SK-N-SH (cell line): ENCODE data around the gene ZNF106. TPM values are rescaled to one million over a fixed set of nuclear protein-coding genes. Genes with fewer than 3 reads are reported as not detected.

ENCODE experiments used
- CTCF ChIA-PET: fragments of 300-600, 350-600 bp; formaldehyde crosslinking; extraction: SDS; loops from one replicate; lab custom pipeline; 2021; lab: Yijun Ruan, JAX
- POLR2A ChIA-PET: fragments of 350-600 bp; sonication (Branson Sonifier 250); formaldehyde crosslinking; extraction: SDS; loops from one replicate; lab custom pipeline; 2020; ENCODE audit warnings: antibody characterized with exemption, inconsistent platforms; lab: Yijun Ruan, JAX
- DNase-seq: peaks from one replicate; pipeline ENCODE4 v3.0.0; 2012
- H2AFZ ChIP-seq: fragments of 200-600 bp; sonication (generic); 2 replicates; pipeline ENCODE4 v1.8.1; 2016; ENCODE audit warnings: antibody characterized with exemption, mild to moderate bottlenecking, low read depth
- H3F3A ChIP-seq: fragments of 200-600 bp; sonication (generic); replicated peaks from 2 replicates; pipeline ENCODE3; 2016; ENCODE audit warnings: antibody characterized with exemption, mild to moderate bottlenecking; ENCODE audit not compliant: insufficient read depth
- H3K27ac ChIP-seq, 2 experiments: fragments of 200-500 bp in 1 of 2; fragments of 200-600 bp in 1 of 2; sonication (Bioruptor generic) in 1 of 2; sonication (generic), shearing (Covaris generic) in 1 of 2; 2 replicates each; pipeline versions ENCODE4 v1.5.1 to v1.6.1; 2014 to 2016; ENCODE audit warnings: low read depth in 2 of 2, inconsistent platforms in 1 of 2, low read length in 1 of 2, mild to moderate bottlenecking in 1 of 2, mixed read lengths in 1 of 2
- H3K27me3 ChIP-seq: fragments of 200-600 bp; sonication (generic), shearing (Covaris generic); 2 replicates; pipeline ENCODE4 v1.6.1; 2016; ENCODE audit warnings: mixed run types; ENCODE audit not compliant: insufficient read depth
- H3K36me3 ChIP-seq, 2 experiments: fragments of 200-500 bp in 1 of 2; fragments of 200-600 bp in 1 of 2; sonication (Bioruptor generic) in 1 of 2; sonication (generic) in 1 of 2; replicated peaks in 1 of 2; 2 replicates each; pipeline versions ENCODE3 to v1.5.1; 2014 to 2016; ENCODE audit warnings: low read length in 1 of 2, mild to moderate bottlenecking in 1 of 2; ENCODE audit not compliant: insufficient read depth in 2 of 2, control insufficient read depth in 1 of 2
- H3K4me1 ChIP-seq, 2 experiments: fragments of 200-500 bp in 1 of 2; fragments of 200-600 bp in 1 of 2; sonication (Bioruptor generic) in 1 of 2; sonication (generic), shearing (Covaris generic) in 1 of 2; 2 replicates each; pipeline versions ENCODE4 v1.5.1 to v1.6.1; 2014 to 2016; ENCODE audit warnings: low read depth in 1 of 2, low read length in 1 of 2, mixed run types in 1 of 2; ENCODE audit not compliant: insufficient read depth in 2 of 2, control insufficient read depth in 1 of 2
- H3K4me2 ChIP-seq: fragments of 200-600 bp; sonication (generic), shearing (Covaris generic); 2 replicates; pipeline ENCODE4 v1.6.1; 2017; ENCODE audit warnings: mixed run types
- H3K4me3 ChIP-seq, 2 experiments: fragments of 200-500 bp in 1 of 2; fragments of 200-600 bp in 1 of 2; sonication (Bioruptor generic) in 1 of 2; sonication (generic), shearing (Covaris generic) in 1 of 2; 2 replicates each; pipeline versions ENCODE4 v1.5.1 to v1.8.1; 2014 to 2016; ENCODE audit warnings: low read depth in 2 of 2, inconsistent platforms in 1 of 2, low read length in 1 of 2, mild to moderate bottlenecking in 1 of 2, mixed read lengths in 1 of 2, moderate library complexity in 1 of 2
- H3K79me2 ChIP-seq: fragments of 200-600 bp; sonication (generic); 2 replicates; pipeline ENCODE4 v1.8.1; 2017; ENCODE audit warnings: mild to moderate bottlenecking; ENCODE audit not compliant: insufficient read depth
- H3K9ac ChIP-seq: fragments of 200-600 bp; sonication (generic); 2 replicates; pipeline ENCODE4 v1.6.1; 2017; ENCODE audit warnings: mixed run types
- H3K9me2 ChIP-seq: fragments of 200-600 bp; sonication (generic); 2 replicates; pipeline ENCODE4 v1.6.1; 2017; ENCODE audit warnings: mixed run types
- H3K9me3 ChIP-seq: fragments of 200-600 bp; sonication (generic); 2 replicates; pipeline ENCODE4 v1.6.1; 2017; ENCODE audit warnings: mixed run types, mild to moderate bottlenecking, moderate library complexity
- H4K20me1 ChIP-seq: fragments of 200-600 bp; sonication (generic); 2 replicates; pipeline ENCODE4 v1.6.1; 2017; ENCODE audit warnings: mild to moderate bottlenecking, mixed run types; ENCODE audit not compliant: insufficient read depth
- CHD2 ChIP-seq: fragments of 150-350 bp; IDR thresholded peaks from 2 replicates; pipeline ENCODE4 v1.6.1; 2018; ENCODE audit warnings: low read length; ENCODE audit not compliant: partially characterized antibody
- ELF1 ChIP-seq: IDR thresholded peaks from 2 replicates; pipeline ENCODE4 v1.4.0; 2012
- EZH2phosphoT487 ChIP-seq: fragments of 200-600 bp; sonication (generic); IDR thresholded peaks from 2 replicates; pipeline ENCODE4 v1.6.1; 2017; ENCODE audit warnings: low read depth, mixed run types, mild to moderate bottlenecking, antibody characterized with exemption, moderate library complexity, borderline replicate concordance
- FOSL2 ChIP-seq: IDR thresholded peaks from 2 replicates; pipeline ENCODE4 v1.4.0; 2012; ENCODE audit warnings: low read depth, mild to moderate bottlenecking, moderate library complexity, borderline replicate concordance
- FOXM1 ChIP-seq: IDR thresholded peaks from 2 replicates; pipeline ENCODE4 v1.4.0; 2012; ENCODE audit warnings: low read depth, mild to moderate bottlenecking
- GATA2 ChIP-seq: sonication (generic); formaldehyde crosslinking; IDR thresholded peaks from 2 replicates; pipeline ENCODE4 v1.5.0; 2020; ENCODE audit warnings: mild to moderate bottlenecking, missing genetic modification reagents
- JUND ChIP-seq: IDR thresholded peaks from 2 replicates; pipeline ENCODE4 v1.4.0; 2012
- MAX ChIP-seq: IDR thresholded peaks from 2 replicates; pipeline ENCODE4 v1.4.0; 2012; ENCODE audit warnings: low read depth
- MEF2A ChIP-seq: IDR thresholded peaks from 2 replicates; pipeline ENCODE4 v1.4.0; 2012; ENCODE audit warnings: low read depth, borderline replicate concordance
- MXI1 ChIP-seq: IDR thresholded peaks from 2 replicates; pipeline ENCODE4 v1.6.1; 2012; ENCODE audit warnings: mild to moderate bottlenecking, low read depth, low read length, improper control_type of control experiment
- NFIC ChIP-seq: IDR thresholded peaks from 2 replicates; pipeline ENCODE4 v1.4.0; 2012; ENCODE audit warnings: borderline replicate concordance
- POLR2AphosphoS5 ChIP-seq: IDR thresholded peaks from 2 replicates; pipeline ENCODE4 v1.6.1; 2012; ENCODE audit warnings: low read depth, low read length
- RCOR1 ChIP-seq: fragments of 150-350 bp; IDR thresholded peaks from 2 replicates; pipeline ENCODE4 v1.6.1; 2017; ENCODE audit warnings: antibody characterized with exemption, low read length
- RFX5 ChIP-seq: IDR thresholded peaks from 2 replicates; pipeline ENCODE4 v1.6.1; 2012; ENCODE audit warnings: mild to moderate bottlenecking, improper control_type of control experiment, low read length
- RXRA ChIP-seq: IDR thresholded peaks from 2 replicates; pipeline ENCODE4 v1.4.0; 2012; ENCODE audit warnings: low read depth, mild to moderate bottlenecking, borderline replicate concordance
- SIN3A ChIP-seq: IDR thresholded peaks from 2 replicates; pipeline ENCODE4 v1.6.1; 2012; ENCODE audit warnings: low read depth, mild to moderate bottlenecking, low read length, moderate library complexity, borderline replicate concordance
- SMC3 ChIP-seq: IDR thresholded peaks from 2 replicates; pipeline ENCODE4 v1.6.1; 2012; ENCODE audit warnings: low read depth, low read length, improper control_type of control experiment
- TAF1 ChIP-seq: IDR thresholded peaks from 2 replicates; pipeline ENCODE4 v1.6.1; 2012; ENCODE audit warnings: low read depth, mild to moderate bottlenecking, low read length, moderate library complexity, borderline replicate concordance
- USF2 ChIP-seq: fragments of 150-350 bp; IDR thresholded peaks from 2 replicates; pipeline ENCODE4 v1.6.1; 2017; ENCODE audit warnings: antibody characterized with exemption, low read length, low read depth, borderline replicate concordance
- YY1 ChIP-seq: IDR thresholded peaks from 2 replicates; pipeline ENCODE4 v1.4.0; 2012; ENCODE audit warnings: low read depth, mild to moderate bottlenecking
- ZBTB33 ChIP-seq: IDR thresholded peaks from 2 replicates; pipeline ENCODE4 v1.4.0; 2012; ENCODE audit warnings: low read depth, borderline replicate concordance
- WGBS: methylation state at CpG from one replicate; pipeline ENCODE4 v1.1.6; 2017; ENCODE audit warnings: low lambda C conversion rate; 5-methylcytosine and 5-hydroxymethylcytosine counted together
- polyA plus RNA-seq, 3 experiments: library from polyadenylated mRNA; depleted of rRNA; stranded (reverse); fragments of >200 nt; gene quantifications; 2 replicates each; pipeline ENCODE4 v1.2.3, GENCODE V29; 2012

ZNF106 gene
- polyA plus RNA-seq, 1 of the 3 experiments (the other 2 are of a cell fraction) = 8.9 TPM

GRCh38 chr15:42465520-42466259, 25.3 kb downstream of the ZNF106 start:
- Histone ChIP-seq H2AFZ (no peak overlapping the region), H3K36me3 (peaks cover 3 to 12% of the 10 kb centered on the region in 2 experiments), H3K4me2 (no peak overlapping the region), H3K27ac (no peak overlapping the region), H3K4me1 (no peaks in the 10 kb centered on the region), H3K4me3 (no peak overlapping the region), H3K27me3 (no peaks in the 10 kb centered on the region), H3K9ac (no peak overlapping the region), H4K20me1 (no peaks in the 10 kb centered on the region), H3K9me3 (no peaks in the 10 kb centered on the region), H3F3A (peaks cover 3% of the 10 kb centered on the region), H3K79me2 (peaks cover 13% of the 10 kb centered on the region), H3K9me2 (no peaks in the 10 kb centered on the region)
- 94% methylated on average over 8 of the region's 8 CpGs for WGBS
- DNase-seq = no peak
- no peak for TF ChIP-seq GATA2 (CRISPR knock-in tag)
- TF ChIP-seq CHD2 = no peak
- TF ChIP-seq MXI1 = no peak
- no peak for TF ChIP-seq POLR2AphosphoS5
- no peak for TF ChIP-seq JUND
- TF ChIP-seq RCOR1 = no peak
- TF ChIP-seq FOSL2 = no peak
- TF ChIP-seq MEF2A = no peak
- no peak for TF ChIP-seq TAF1
- no peak for TF ChIP-seq MAX
- CTCF ChIA-PET = interaction anchor here (1.2 kb wide), 1 partner anchor 9 kb away, joined by 4 read pairs; no protein-coding TSS in a partner anchor
- POLR2A ChIA-PET = no interaction called here

GRCh38 chr15:42461261-42461660, 29.7 kb downstream of the ZNF106 start:
- Histone ChIP-seq H3K27ac (no peak overlapping the region), H4K20me1 (no peaks in the 10 kb centered on the region), H3K79me2 (peaks cover 28% of the 10 kb centered on the region), H3K27me3 (no peaks in the 10 kb centered on the region), H3K9me3 (no peaks in the 10 kb centered on the region), H3K4me1 (peaks cover 8 to 14% of the 10 kb centered on the region in 2 experiments; a peak in 3 of 4 replicates), H3K36me3 (peaks cover 0 to 3% of the 10 kb centered on the region in 2 experiments), H3F3A (peaks cover 15% of the 10 kb centered on the region), H3K9me2 (no peaks in the 10 kb centered on the region), H3K9ac (no peak overlapping the region), H3K4me3 (no peak overlapping the region), H2AFZ (no peak overlapping the region), H3K4me2 (no peak overlapping the region)
- TF ChIP-seq FOXM1 (no peak), RFX5 (no peak), ELF1 (no peak), NFIC (no peak), SIN3A (no peak), POLR2AphosphoS5 (no peak), CHD2 (no peak), EZH2phosphoT487 (no peak), GATA2 (CRISPR knock-in tag) (no peak), MAX (no peak), YY1 (no peak), ZBTB33 (no peak), RCOR1 (no peak), RXRA (no peak), JUND (no peak), SMC3 (no peak), TAF1 (no peak), USF2 (no peak), MEF2A (no peak)
- POLR2A ChIA-PET = no interaction called here
- DNase-seq = no peak
- CTCF ChIA-PET = interaction anchor here (1.5 to 1.8 kb wide), 3 partner anchors 11 to 76 kb away, joined by 4 to 11 read pairs (median 6); no protein-coding TSS in a partner anchor
- 93% methylated on average over 3 of the region's 3 CpGs for WGBS
